Measurements from ENCODE around the gene KCNJ3.

DNA sequence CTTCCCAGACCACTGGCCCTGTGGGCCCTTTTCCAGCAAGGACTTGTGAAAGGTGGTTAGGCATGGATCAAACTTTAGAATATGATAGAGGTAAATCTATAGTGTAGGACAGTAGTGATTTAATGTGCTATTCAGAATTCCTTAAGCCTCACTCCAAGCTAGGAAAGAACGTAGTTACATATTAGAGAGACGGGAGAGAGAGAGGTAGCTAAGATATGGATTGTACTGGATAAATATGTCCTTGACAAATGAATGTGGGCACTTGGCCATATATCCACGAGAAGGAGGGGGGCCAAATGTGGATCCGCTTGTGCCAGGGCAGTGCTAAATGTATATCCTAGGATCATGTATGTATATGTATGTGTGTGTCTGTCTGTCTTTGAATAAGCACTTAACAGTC is 6.5 kb downstream of the KCNJ3 start:
- TF ChIP-seq POLR2A (conservative IDR thresholded peaks at IDR 0.05) (no peak), MYNN (IDR thresholded peaks at IDR 0.05) (no peak), MYNN (CRISPR knock-in tag; IDR thresholded peaks at IDR 0.05) (no peak), EZH2 (IDR thresholded peaks at IDR 0.05; ENCODE audit: borderline replicate concordance, low read depth, low read length) (no peak), FOXJ2 (tag; IDR thresholded peaks at IDR 0.05) (no peak), CREB1 (IDR thresholded peaks at IDR 0.05) (no peak), CREB1 (CRISPR knock-in tag; IDR thresholded peaks at IDR 0.05) (no peak), TRIM24 (IDR thresholded peaks at IDR 0.05) (no peak), ZZZ3 (IDR thresholded peaks at IDR 0.05) (no peak)
- TF ChIP-seq, protein P1, sequence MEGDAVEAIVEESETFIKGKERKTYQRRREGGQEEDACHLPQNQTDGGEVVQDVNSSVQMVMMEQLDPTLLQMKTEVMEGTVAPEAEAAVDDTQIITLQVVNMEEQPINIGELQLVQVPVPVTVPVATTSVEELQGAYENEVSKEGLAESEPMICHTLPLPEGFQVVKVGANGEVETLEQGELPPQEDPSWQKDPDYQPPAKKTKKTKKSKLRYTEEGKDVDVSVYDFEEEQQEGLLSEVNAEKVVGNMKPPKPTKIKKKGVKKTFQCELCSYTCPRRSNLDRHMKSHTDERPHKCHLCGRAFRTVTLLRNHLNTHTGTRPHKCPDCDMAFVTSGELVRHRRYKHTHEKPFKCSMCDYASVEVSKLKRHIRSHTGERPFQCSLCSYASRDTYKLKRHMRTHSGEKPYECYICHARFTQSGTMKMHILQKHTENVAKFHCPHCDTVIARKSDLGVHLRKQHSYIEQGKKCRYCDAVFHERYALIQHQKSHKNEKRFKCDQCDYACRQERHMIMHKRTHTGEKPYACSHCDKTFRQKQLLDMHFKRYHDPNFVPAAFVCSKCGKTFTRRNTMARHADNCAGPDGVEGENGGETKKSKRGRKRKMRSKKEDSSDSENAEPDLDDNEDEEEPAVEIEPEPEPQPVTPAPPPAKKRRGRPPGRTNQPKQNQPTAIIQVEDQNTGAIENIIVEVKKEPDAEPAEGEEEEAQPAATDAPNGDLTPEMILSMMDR (IDR thresholded peaks at IDR 0.05 in 2 of 3, conservative IDR thresholded peaks at IDR 0.05 in 1 of 3; ENCODE audit: insufficient read depth in 2 of 3, low read depth in 1 of 3, low read length in 3 of 3), result no peak
